GM18858 (cell line): ENCODE measurements around the gene HACD3.

Experiments
- ATAC-seq: cut with Tn5 transposase; IDR thresholded peaks from one replicate; pipeline ENCODE4 v1.9.1; 2021; ENCODE audit not compliant: unreplicated experiment

The HACD3 gene, protein sequence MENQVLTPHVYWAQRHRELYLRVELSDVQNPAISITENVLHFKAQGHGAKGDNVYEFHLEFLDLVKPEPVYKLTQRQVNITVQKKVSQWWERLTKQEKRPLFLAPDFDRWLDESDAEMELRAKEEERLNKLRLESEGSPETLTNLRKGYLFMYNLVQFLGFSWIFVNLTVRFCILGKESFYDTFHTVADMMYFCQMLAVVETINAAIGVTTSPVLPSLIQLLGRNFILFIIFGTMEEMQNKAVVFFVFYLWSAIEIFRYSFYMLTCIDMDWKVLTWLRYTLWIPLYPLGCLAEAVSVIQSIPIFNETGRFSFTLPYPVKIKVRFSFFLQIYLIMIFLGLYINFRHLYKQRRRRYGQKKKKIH

DNA sequence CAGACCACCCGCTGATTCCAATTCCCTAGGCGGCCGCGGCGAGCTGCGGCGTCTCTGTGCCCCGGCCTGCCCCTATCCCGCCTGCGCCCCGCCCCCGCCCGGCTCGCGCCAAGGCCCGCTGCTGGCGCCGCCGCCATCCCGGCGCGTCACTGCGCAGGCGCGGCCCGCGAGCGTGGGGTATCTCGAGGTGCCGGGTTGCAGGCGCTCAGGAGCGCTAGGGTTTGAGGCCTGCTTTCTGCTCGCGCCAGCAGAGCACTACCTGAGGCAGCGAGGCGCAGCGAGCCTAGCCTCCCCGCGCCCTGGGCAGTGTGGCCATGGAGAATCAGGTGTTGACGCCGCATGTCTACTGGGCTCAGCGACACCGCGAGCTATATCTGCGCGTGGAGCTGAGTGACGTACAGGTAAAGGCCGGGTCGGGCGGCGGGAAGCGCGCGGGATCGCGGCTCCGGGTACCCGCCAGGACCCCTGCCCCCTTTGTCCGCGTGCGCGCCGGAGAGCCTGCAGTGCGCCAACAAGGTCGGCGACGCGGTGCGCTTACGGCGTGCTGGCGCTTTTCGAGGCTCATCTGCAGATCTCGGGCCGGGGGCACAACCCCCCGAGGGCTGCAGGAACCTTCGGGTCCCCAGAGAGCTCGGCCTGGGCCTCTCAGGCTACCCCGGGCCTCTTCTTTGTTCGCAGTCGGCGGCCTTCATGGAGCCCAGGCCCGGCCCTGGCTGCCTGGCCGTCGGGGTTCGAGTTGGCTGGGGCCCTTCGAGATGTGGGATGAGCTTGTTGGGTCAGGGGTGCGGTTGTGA, at the start of gene HACD3:
TSS of gene HACD3 (plus strand) at position 146 of the 794 bp plus-strand sequence. CDS start at position 315, 169 bp downstream.
- ATAC-seq, result peak; percentile 59

DNA sequence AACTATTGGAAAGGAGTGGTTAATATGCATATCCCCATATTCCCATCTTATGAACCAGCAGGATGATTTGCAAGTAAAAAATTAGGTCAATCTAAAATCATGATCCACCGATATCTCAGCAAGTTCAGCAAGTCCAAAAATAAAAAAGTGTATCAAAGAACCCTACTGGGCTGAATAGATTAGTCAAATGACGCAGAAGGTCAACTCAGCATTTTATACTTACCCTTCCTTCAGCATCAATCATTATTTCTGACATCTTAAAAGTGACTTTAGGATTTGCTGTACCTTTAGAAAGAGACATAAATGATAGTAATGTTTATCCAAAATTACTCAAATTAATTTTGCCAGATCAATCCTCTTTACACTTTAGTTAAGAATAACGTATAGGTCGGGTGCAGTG, 45.4 kb upstream of the HACD3 start:
- no peak for ATAC-seq

DNA sequence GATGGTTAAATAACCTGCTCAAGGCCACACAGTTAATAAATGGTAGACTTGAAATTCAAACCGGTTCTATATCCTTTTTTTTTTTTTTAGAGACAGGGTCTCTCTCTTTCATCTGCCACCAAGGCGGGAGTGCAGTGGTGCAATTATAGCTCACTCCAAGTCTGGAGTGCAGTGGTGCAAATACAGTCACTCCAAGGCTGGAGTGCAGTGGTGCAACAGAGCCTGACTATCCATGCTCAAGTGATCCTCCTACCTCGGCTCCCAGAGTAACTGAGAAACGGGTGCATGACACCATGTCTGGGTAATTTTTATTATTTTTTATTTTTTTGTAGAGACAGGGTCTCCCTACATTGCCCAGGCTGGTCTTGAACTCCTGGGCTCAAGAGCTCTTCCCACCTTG, 36.2 kb upstream of the HACD3 start:
- no peak for ATAC-seq

DNA sequence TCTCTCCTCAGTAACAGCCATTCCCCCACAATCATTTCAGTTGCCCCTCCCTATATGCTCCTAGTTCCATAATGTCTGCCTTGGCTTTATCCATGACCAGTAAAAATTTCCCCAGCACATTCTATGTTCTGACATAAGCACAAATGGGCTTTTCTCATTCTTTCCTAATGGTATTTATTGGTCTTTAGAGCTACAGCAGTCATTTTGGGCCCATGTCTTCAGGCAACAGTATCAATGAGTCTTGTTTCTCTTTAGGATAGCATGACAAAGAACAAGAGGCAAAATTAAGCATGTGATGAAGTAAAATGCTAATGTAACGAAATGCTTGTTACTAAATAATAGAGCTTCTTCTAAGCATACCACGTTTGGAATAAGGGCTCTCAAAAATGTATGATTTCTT, 20.9 kb upstream of the HACD3 start:
- no peak for ATAC-seq

DNA sequence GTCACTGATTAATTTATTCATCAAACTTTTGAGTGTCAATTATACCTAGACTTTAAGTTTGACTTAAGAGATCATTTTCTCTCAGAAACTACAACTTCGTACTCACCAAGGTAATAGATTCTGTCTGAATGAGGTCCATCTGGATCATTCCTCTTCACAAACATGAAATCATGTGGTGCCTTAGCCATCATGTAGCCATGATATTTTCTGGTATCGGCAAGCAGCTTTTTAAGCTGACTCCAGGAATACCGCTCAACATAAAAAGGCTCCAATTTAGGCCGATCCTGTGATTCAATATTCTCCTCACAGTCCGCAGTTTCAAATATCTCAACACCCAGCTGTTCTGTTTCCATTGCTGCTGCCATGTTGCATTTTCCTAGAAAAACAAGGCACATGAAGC, 18.1 kb upstream of the HACD3 start:
- ATAC-seq, result no peak

DNA sequence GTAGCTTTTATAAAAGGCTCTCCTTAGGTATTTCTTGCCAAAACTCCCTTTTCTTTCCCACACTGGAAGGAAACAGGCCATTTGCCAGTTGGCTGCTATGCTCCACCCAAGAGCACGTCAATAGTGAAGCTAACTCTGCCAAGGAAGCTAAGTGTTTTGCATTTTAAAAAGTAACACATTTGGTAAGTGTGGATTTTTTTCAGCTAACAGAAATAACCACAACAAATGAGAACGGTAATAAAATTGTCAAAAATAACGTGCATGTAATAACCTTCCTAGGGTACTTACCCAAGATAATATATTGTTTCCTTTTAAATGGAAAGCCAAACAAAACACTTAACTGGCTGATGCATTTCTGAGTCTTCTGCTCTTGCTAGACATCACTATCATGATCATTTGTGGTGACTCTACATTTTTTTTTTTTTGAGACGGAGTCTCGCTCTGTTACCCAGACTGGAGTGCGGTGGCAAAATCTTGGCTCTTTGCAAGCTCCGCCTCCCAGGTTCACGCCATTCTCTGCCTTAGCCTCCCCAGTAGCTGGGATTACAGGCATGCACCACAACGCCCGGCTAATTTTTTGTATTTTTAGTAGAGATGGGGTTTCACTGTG, 17.4 kb upstream of the HACD3 start:
- no peak for ATAC-seq

DNA sequence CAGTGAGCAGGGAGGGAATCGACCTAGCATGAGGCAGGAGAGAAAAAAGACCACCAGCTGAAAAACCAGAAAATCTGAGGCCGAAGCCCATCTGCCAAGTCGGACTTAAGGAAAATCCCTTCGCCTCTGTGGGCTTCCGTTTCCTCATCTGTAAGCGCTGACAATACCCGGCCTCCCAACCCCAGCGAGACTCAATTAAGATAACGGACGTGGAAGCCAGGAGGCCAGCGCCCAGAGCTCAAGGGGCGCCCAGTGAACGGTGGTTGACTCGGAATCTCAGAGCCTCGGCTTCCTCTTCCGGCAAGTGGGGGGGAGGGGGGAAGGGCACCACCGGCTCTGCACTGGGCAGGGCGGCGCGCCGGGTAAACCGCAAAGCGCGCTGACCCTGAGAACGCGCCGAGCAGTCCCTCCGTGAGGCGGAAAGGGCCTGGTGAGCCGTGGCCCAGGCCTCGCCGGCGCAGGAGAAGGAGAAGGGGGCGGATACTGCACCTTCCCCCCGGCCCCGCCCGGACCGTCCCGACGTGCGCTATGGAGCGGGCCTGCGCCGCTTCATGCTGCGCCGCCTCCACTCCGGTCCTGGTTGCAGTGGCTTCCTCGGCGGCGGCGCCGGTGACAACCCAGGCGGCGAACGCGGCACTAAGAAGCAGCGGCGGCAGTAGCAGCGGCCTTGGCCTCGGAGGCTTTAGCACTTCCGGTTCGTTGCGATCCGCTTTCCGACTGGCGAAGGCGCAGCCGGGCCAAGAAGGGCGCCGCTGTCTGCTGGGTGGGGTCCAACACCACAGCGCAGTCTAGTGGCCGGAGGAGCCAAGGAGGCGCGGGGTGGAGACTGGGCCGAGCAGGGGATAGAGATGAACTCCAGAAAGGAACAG, 13.0 kb upstream of the HACD3 start, which contains the start of gene DPP8:
TSS of gene DPP8 (minus strand) at position 693 of the 869 bp plus-strand sequence. CDS start 5,136 bp downstream, outside the sequence.
- peak; percentile 79 for ATAC-seq

DNA sequence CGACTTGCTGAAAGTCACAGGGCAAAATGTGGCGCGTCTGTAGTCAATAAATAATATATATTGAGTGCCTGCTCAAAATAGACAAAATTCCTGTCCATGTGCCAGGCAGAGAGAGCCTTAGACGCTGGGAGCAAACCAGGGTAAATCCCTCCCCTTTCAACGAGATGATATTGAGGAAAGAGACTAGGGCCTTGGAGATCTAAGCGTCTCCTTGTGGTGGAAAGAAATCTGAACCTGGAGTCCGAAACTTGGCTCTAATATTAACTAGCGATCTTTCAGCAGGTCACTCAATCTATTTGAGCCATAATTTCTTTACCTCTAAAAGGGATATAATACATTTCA, 12.4 kb upstream of the HACD3 start:
- ATAC-seq, result no peak

DNA sequence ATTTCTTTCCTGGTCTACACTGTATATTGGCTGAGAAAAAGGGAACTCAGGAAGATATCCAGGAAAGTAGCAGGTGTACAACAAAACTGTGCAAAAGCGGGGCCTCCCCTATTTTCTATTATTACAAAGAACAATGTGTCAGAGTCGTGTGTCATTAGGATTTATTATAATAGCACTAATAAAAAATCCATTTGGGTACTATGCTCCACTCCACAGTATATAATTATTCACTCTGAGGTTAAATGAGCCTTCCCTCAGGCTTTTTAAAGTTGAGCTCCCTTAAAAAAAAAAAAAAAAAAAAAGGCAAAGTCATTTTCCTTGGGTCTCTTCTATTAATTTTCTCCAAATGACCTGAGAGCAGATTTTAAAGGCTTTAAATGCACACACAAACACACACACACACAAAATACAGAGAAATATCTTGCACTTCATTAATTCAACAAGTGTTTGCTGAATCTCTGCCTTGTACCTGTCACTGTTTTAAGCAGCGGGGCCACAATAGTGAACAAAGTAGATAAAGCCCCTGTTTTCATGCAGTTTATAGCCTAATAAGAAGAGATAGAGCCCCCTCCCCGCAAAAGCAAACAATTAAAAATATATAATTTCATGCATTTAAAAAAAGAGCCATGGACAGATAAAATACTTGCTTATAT, 11.5 kb upstream of the HACD3 start:
- ATAC-seq, result no peak

DNA sequence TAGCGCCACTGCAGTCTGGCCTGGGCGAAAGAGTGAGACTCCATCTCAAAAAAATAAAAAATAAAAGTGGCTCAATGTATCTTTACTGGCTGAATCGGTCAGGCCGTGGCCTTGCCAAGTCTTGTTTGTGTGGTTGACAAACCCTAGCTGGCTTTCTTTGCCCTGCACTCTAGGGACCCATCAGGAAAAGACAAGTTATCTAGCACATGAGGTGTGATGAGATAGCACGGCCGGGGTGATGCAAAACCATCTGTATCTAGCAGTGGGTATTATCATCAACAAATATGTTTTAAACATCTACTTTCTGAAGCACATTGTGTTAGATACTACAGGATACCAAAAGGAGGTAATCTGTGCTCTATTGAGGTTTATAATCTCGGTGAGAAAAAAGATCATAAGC, 8.9 kb upstream of the HACD3 start:
- no peak for ATAC-seq

DNA sequence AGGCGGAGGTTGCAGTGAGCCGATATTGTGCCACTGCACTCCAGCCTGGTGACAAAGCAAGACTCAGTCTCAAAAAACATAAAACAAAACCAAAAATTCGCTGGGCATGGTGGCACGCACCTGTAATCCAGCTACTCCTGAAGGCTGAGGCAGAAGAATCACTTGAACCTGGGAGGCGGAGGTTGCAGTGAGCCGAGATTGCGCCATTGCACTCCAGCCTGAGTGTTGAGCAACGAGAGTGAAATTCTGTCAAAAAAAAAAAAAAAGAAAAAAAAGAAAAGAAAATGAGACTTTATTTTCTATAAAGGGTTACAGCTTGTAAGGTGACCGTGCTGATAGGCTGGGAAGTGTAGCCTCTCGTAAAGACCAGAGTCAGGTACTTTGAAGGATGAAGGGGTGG, 6.0 kb upstream of the HACD3 start:
- no peak for ATAC-seq

DNA sequence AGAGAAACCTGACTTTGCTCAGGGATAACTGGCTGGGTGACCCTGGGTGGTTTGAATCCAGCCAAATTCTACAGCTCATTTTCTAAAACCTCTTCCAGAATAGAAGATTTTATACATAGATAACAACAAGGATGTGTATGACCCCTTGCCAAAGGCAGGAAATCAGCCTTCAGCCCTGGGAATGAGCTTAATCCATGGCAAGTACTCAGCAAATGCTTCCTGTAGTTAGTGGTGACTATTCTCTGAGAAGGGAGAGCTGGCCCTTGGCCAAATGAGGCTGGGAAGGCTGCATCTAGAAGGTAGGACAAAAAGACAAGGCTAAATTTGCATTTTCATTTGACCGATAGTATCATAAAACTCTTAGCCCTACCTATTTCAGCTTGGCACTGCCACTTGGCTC, 4.6 kb upstream of the HACD3 start:
- ATAC-seq, result no peak

DNA sequence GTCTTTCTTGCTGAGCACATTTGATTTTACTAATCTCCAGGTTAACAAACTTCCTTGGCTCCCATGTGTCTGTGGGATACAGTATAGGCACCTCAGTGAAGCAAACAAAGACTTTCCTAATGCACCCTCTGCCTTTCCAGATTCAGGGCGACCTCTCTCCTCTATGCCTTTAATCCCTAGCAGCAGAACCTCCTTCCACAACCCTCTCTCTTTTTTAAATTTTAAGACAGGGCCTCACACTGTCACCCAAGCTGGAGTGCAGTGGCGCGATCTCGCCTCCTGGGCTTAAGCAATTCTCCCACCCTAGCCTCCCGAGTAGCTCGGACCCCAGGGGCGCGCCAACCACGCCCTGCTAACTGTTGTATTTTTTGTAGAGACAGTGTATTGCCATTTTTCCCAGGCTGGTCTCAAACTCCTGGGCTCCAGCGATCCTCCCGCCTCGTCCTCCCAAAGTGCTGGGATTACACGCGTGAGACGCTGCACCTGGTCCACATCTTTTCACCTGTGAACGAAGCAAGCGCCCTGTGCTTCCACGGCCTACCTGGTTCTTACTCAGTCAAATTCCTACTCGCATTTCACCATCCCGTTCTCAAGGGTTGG, 1.7 kb upstream of the HACD3 start:
- no peak for ATAC-seq

DNA sequence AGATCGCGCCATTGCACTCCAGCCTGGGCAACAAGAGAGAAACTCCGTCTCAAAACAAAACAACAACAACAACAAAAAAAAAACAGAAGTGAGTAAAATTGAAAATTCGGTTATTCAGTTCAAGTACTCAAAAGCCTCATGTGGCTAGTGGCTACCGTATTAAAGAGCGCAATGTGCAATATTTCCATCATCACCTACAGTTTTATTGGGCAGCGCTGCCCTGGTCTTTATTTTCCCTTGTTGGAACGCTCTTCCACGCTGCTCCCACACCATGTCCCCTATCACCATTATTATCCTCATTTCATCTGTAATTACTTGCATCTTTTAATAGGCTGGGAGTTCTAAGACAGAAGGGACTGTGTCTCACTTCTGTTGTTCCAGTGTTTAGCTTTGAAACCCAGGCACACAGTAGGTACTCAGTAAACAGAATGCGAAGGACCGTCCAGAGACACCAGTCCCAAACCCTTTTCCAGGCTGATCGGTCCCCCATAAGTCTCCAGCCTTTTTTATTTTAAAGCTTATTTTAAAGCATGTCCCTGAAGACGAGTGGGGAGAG, 423 bp upstream of the HACD3 start:
- ATAC-seq, result no peak

DNA sequence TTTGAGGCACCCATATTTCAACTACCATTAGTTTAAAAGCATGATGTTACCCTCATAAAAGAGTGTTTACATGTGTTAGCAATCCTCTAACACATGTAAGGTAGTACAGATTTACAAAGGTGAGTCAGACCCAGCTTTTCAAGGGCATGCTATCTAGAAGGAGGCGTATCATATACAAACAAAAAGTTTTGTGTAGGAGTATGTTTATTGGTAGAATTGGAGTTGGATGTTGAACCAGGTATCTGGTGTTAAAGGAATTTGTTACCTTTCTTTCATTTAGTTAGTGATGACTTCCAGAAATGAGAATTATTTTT, 2.4 kb downstream of the HACD3 start:
- no peak for ATAC-seq

DNA sequence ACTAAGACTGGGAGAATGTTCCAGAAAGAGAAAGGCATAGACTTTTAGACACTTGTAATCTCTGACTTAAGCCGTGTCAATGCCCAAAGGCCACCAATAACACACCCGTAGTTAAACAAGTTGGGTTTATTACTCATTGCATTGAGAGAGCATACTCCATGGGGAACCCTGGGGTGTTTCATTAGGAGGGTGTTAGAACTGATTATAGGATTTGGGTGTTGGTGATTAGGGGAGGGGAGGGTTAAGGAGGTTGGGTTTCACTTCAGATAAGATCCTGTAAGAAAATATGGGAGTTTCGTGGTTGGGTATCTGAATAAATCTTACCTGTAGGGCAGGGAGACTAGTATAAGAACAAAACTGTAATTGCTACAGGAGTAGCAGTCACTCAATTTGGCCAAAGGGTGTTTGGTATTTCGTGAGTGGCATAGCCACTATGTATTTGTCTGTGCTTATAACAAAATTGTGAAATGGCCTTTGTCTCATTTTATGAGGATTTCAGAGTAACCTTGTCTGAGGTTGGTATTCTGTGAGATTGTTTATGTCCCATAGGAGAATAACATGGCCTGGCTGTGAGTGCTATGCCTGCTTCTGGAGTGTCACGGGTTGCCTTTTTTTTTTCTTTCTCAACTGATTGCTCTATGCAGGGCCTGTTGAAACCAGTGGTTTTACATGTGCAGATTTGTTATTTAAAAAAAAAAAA, 2.9 kb downstream of the HACD3 start:
- ATAC-seq, result no peak

DNA sequence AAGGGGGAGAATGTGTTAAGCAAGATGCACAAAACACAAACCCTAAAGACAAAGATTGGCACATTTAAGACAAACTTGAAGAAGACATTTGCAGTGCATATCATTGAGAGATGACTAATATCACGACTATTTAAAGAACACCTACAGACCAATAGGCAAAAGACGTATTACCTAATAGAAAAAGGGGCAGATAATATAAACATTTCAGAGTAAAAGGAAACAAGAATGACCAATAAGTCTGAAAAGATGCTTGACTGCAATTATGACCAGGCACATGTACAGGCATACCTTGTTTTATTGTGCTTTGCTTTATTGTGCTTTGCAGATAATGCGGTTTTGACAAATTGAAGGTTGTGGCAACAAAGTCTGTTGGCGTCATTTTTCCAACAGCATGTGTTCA, 4.9 kb downstream of the HACD3 start:
- ATAC-seq, result no peak

DNA sequence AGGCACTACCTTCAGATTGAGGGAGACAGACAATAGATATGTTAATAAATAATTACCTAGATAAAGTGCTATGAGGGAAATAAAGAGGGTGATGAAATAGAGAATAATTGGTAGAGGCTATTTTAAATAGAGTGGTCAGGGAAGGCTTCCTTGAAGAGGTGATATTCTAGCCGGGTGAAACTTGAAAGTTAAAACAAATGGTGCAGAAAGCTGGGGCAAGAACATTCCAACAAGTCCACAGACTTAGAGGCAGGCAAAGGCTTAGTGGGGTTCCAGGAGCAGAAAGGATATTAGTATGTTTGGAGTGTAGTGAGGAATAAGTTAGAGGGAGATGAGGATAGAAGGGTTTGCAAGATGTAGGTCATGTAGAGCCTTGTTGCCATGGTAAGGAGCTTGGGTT, 10.1 kb downstream of the HACD3 start:
- no peak for ATAC-seq

DNA sequence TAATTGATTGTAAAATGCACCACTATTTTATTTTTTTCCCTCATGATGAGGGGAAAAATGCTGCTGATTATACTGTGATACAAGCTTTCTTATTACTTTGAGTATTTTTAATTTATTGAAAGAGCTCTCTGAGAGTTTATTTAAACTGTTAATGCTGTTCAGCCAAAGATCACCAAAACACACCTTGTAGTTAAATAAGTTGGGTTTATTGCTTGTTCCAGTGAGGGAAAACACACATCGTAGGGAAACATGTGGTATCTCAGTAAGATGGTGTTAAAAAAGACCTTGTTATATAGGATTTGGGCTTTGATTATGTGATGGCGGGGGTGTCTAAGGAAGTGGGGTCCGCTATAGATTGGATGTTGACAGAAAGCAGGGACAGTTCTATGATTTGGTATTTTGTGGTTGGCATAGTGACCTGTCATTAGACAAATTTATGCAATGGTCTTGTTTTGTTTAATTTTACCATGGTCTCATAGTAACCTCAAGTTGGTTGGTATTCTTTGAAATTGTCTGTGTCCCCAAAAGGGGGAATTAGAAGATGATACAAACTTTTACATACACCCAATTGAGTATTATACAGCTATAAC, 11.1 kb downstream of the HACD3 start:
- no peak for ATAC-seq
